Smooth muscle cell (in vitro differentiated cells): ENCODE measurements around the gene CLSTN1. TPM values are rescaled to one million over a fixed set of nuclear protein-coding genes. Genes with fewer than 3 reads are reported as not detected.

Experiments used
- DNase-seq: peaks from one replicate; lab custom pipeline; 2025; ENCODE audit not compliant: unreplicated experiment; lab: John Stamatoyannopoulos, UW
- H2AFZ ChIP-seq: fragments of 200-600 bp; sonication (generic); 2 replicates; pipeline ENCODE4 v1.6.0; 2016; ENCODE audit warnings: antibody characterized with exemption, low read depth, mild to moderate bottlenecking
- H3F3A ChIP-seq: fragments of 200-600 bp; sonication (generic); 2 replicates; pipeline ENCODE4 v1.6.0; 2017; ENCODE audit warnings: antibody characterized with exemption, low read depth
- H3K27ac ChIP-seq: fragments of 200-600 bp; sonication (generic); 2 replicates; pipeline ENCODE4 v1.5.1; 2016; ENCODE audit warnings: low read depth, mild to moderate bottlenecking
- H3K27me3 ChIP-seq: fragments of 200-600 bp; sonication (generic); 2 replicates; pipeline ENCODE4 v1.6.1; 2016; ENCODE audit warnings: low read depth, mild to moderate bottlenecking
- H3K36me3 ChIP-seq: fragments of 200-600 bp; sonication (generic); 2 replicates; pipeline ENCODE4 v1.5.1; 2016; ENCODE audit warnings: low read depth
- H3K4me1 ChIP-seq: fragments of 200-600 bp; sonication (generic); 2 replicates; pipeline ENCODE4 v1.5.1; 2016; ENCODE audit warnings: low read depth
- H3K4me2 ChIP-seq: fragments of 200-600 bp; sonication (generic); 2 replicates; pipeline ENCODE4 v1.6.0; 2016; ENCODE audit warnings: mild to moderate bottlenecking
- H3K4me3 ChIP-seq: fragments of 200-600 bp; sonication (generic); 2 replicates; pipeline ENCODE4 v1.5.1; 2016; ENCODE audit warnings: mild to moderate bottlenecking
- H3K79me2 ChIP-seq: fragments of 200-600 bp; sonication (generic); 2 replicates; pipeline ENCODE4 v1.6.0; 2016; ENCODE audit warnings: low read depth, mild to moderate bottlenecking
- H3K9ac ChIP-seq: fragments of 200-600 bp; sonication (generic); 2 replicates; pipeline ENCODE4 v1.6.0; 2016; ENCODE audit warnings: low read depth
- H3K9me3 ChIP-seq: fragments of 200-600 bp; sonication (generic); replicated peaks from 2 replicates; pipeline ENCODE4 v1.5.1; 2016; ENCODE audit warnings: low read depth
- H4K20me1 ChIP-seq: fragments of 200-600 bp; sonication (generic); 2 replicates; pipeline ENCODE4 v1.6.0; 2016; ENCODE audit warnings: low read depth
- WGBS: methylation state at CpG from one replicate; pipeline ENCODE4 v1.1.7; 2016; ENCODE audit warnings: low lambda C conversion rate; 5-methylcytosine and 5-hydroxymethylcytosine counted together
- polyA plus RNA-seq: library from polyadenylated mRNA; unstranded; fragments of >200 nt; fragmentation: Nextera tagmentation; extraction: Ambion mirVana; gene quantifications from 2 replicates; pipeline ENCODE4 v1.2.1, GENCODE V29; 2016
- total RNA-seq: library from RNA; depleted of rRNA; stranded (reverse); fragments of >200 nt; gene quantifications from 2 replicates; pipeline ENCODE4 v1.2.3, GENCODE V29; 2014
- TF ChIP-seq, protein P1 (sequence below): fragments of 200-600 bp; sonication (generic); IDR thresholded peaks from 2 replicates; pipeline ENCODE4 v1.5.1; 2017; ENCODE audit warnings: borderline replicate concordance, mild to moderate bottlenecking, antibody characterized with exemption; ENCODE audit not compliant: insufficient read depth, poor library complexity, severe bottlenecking

Gene CLSTN1
- total and polyA plus RNA-seq, 2 experiments from 2014 or later, result 51.3 to 83.5 TPM

- H3K9ac ChIP-seq, result no peak overlapping the region
- H3K4me2 ChIP-seq, result no peak overlapping the region
- no peaks in the 10 kb centered on the region for H3K27me3 ChIP-seq
- DNase-seq, result no peak
- no peaks in the 10 kb centered on the region for H3K36me3 ChIP-seq
- no peak overlapping the region for H2AFZ ChIP-seq
- H3K79me2 ChIP-seq, result no peaks in the 10 kb centered on the region
- H3F3A ChIP-seq, result no peaks in the 10 kb centered on the region
- TF ChIP-seq, protein P1, sequence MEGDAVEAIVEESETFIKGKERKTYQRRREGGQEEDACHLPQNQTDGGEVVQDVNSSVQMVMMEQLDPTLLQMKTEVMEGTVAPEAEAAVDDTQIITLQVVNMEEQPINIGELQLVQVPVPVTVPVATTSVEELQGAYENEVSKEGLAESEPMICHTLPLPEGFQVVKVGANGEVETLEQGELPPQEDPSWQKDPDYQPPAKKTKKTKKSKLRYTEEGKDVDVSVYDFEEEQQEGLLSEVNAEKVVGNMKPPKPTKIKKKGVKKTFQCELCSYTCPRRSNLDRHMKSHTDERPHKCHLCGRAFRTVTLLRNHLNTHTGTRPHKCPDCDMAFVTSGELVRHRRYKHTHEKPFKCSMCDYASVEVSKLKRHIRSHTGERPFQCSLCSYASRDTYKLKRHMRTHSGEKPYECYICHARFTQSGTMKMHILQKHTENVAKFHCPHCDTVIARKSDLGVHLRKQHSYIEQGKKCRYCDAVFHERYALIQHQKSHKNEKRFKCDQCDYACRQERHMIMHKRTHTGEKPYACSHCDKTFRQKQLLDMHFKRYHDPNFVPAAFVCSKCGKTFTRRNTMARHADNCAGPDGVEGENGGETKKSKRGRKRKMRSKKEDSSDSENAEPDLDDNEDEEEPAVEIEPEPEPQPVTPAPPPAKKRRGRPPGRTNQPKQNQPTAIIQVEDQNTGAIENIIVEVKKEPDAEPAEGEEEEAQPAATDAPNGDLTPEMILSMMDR, result no peak
- no peak overlapping the region for H3K27ac ChIP-seq
- no peaks in the 10 kb centered on the region for H4K20me1 ChIP-seq
- no peak overlapping the region for H3K4me3 ChIP-seq
- H3K4me1 ChIP-seq, result no peaks in the 10 kb centered on the region
- WGBS, result 91% methylated on average over 4 of the region's 4 CpGs
- H3K9me3 ChIP-seq, result no peaks in the 10 kb centered on the region
These were observed 29.5 kb upstream of the CLSTN1 start for GRCh38 chr1:9853249-9853595.

- no peak overlapping the region for H3K27ac ChIP-seq
- no peak overlapping the region for H3K4me2 ChIP-seq
- H3K36me3 ChIP-seq, result no peaks in the 10 kb centered on the region
- H3K4me1 ChIP-seq, result no peaks in the 10 kb centered on the region
- 63% methylated on average over 12 of the region's 12 CpGs for WGBS
- H3K9me3 ChIP-seq, result no peaks in the 10 kb centered on the region
- H3K9ac ChIP-seq, result no peak overlapping the region
- no peak overlapping the region for H3K4me3 ChIP-seq
- no peak overlapping the region for H2AFZ ChIP-seq
- H3K27me3 ChIP-seq, result no peaks in the 10 kb centered on the region
- H3F3A ChIP-seq, result no peaks in the 10 kb centered on the region
- H4K20me1 ChIP-seq, result no peaks in the 10 kb centered on the region
- TF ChIP-seq, protein P1, result no peak
- H3K79me2 ChIP-seq, result no peaks in the 10 kb centered on the region
- DNase-seq, result no peak
These were observed 28.9 kb upstream of the CLSTN1 start for GRCh38 chr1:9852410-9853248.

DNA sequence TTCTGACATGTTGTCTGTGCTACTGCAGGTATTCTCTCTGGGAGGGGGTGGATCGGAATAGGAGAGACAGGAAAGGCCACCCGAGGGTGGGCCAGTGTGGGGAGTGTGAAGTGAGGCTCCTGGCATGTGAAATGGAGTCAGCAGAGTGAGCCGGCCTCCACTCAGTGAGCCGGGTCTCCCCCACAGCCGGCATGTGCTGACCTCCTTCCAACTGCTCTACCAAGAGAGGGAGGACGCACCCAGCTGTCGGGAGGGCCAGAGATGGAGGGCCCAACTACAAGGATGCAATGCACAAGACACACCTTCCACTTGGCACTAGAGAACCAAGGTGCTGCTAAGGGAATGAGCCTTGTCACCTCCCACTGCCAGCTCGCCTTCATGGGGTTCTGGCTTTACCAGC is 28.2 kb upstream of the CLSTN1 start:
- Histone ChIP-seq H2AFZ (no peak overlapping the region), H3K36me3 (no peaks in the 10 kb centered on the region), H3K79me2 (no peaks in the 10 kb centered on the region), H3K27me3 (no peaks in the 10 kb centered on the region), H3K4me3 (no peak overlapping the region), H3K4me1 (no peaks in the 10 kb centered on the region), H3K9ac (no peak overlapping the region), H3K27ac (no peak overlapping the region), H3F3A (no peaks in the 10 kb centered on the region), H3K9me3 (no peaks in the 10 kb centered on the region), H4K20me1 (no peaks in the 10 kb centered on the region), H3K4me2 (no peak overlapping the region)
- DNase-seq, result no peak
- 93% methylated on average over 8 of the region's 8 CpGs for WGBS
- TF ChIP-seq, protein P1, result no peak

- Histone ChIP-seq H3K27me3 (no peaks in the 10 kb centered on the region), H3F3A (no peaks in the 10 kb centered on the region), H3K36me3 (no peaks in the 10 kb centered on the region), H3K79me2 (no peaks in the 10 kb centered on the region), H3K9ac (no peak overlapping the region), H2AFZ (no peak overlapping the region), H3K9me3 (no peaks in the 10 kb centered on the region), H4K20me1 (no peaks in the 10 kb centered on the region), H3K27ac (no peak overlapping the region), H3K4me2 (no peak overlapping the region), H3K4me1 (peaks cover 4% of the 10 kb centered on the region), H3K4me3 (no peak overlapping the region)
- DNase-seq, result no peak
- WGBS, result 91% methylated on average over 18 of the region's 18 CpGs
- TF ChIP-seq, protein P1, result no peak
These were observed 26.8 kb upstream of the CLSTN1 start for GRCh38 chr1:9850442-9851162.
